Measurements from ENCODE around the gene CEND1.

Gene CEND1

GRCh38 chr11:763073-763463, 26.8 kb downstream of the CEND1 start:
- no peak for DNase-seq

- DNase-seq, result peak; percentile 30
Measured at GRCh38 chr11:762421-763072, 27.3 kb downstream of the CEND1 start.

DNA sequence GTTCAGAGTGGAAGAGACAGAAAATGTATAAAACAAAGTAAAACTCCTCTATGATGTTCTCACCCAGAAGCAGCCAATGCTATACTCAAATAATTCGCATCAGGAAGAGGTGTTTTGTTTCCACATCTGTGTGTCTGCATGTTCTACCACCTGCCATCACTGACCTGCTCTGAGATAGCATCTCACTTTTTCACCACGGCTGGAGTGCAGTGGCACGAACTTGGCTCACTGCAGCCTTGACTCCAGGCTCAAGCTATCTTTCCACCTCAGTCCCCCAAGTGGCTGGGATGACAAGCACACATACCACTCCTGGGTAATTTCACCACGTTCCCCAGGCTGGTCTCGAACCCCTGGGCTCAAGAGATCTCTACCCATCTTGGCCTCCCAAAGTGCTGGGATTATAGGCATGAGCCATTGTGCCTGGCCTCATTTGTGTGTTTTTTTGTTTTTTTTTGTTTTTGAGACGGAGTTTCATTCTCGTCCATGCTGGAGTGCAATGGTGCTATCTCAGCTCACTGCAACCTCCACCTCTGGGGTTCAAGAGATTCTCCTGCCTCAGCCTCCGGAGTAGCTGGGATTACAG, 28.3 kb downstream of the CEND1 start:
- no peak for DNase-seq

- DNase-seq, result no peak
Measured at GRCh38 chr11:760236-760635, 29.7 kb downstream of the CEND1 start.

DNA sequence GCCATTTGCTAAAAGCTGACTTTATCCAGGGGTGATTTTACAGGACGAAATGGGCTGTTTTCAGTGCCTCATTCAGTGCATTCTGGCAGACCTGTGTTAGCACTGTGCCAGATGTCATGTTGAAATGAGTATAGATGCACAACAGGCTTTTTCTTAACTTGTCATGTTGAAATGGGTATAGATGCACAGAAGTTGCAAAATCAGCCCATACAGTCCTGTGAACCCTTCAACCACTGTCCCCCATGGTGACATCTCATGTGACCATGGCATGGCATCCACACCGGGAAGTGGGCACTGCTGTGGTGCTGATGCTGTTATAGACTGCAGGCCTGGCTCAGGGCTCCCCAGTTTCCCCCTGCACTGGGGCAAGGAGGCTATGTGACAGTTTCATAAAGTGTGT, 40.2 kb downstream of the CEND1 start:
- no peak for DNase-seq

DNA sequence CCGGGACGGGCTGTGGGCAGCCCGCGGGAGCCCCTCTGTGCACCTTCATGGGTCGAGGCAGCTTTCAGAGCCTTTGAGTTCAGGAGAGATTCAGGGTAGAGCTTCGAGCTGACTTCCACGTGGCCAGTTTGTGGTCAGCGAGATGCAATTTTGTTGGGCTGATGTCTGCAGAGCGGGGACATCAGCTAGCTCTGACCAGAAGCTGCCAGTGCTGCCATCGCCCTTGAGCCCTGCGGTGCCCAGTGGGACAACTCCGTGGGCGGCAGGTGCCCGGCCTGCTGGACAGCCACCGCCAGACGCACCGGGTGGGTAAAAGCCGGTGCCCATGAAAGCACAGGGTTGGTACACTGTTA, 41.9 kb downstream of the CEND1 start:
- no peak for DNase-seq

DNA sequence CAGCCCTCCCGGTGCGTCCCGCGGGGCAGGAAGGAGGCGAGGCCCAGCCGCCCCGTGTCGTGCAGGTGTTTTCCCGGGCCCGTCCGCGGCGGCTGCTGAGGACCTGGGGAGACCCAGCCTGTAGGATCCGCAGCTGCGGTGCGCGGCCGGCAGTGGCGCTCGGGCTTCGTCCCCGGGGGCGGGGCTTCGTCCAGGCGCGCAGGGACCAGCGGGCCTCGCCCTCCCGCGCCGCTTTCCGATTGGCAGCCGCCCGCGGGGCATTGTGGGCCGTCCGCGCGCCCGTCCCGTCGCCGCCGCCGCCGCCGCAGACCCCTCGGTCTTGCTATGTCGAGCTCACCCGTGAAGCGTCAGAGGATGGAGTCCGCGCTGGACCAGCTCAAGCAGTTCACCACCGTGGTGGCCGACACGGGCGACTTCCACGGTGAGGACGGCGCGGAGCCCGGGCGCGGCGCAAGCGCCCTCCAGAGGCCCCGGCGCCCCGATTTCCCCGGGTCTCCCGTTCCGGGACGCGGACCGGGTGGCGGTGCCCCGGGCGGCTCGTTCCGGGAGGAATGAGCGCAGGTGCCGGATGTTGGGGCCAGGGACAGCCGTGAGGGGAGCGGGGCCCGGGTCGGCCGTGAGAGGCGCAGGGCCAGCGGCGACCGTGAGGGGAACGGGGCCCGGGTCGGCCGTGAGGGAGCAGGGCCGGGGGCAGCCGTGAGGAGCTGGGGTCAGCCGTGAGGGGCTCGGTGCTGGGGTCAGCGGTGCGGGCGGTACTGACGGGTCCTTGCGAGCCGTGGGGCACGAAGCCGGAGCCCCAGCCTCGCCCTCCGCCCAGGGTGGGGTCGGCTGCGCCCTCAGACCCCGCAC, 42.5 kb downstream of the CEND1 start, which contains the start of gene TALDO1:
TSS of gene TALDO1 (plus strand) at position 307 of the 849 bp plus-strand sequence. CDS start at position 325, 18 bp downstream.
- peak; percentile 89 for DNase-seq

DNA sequence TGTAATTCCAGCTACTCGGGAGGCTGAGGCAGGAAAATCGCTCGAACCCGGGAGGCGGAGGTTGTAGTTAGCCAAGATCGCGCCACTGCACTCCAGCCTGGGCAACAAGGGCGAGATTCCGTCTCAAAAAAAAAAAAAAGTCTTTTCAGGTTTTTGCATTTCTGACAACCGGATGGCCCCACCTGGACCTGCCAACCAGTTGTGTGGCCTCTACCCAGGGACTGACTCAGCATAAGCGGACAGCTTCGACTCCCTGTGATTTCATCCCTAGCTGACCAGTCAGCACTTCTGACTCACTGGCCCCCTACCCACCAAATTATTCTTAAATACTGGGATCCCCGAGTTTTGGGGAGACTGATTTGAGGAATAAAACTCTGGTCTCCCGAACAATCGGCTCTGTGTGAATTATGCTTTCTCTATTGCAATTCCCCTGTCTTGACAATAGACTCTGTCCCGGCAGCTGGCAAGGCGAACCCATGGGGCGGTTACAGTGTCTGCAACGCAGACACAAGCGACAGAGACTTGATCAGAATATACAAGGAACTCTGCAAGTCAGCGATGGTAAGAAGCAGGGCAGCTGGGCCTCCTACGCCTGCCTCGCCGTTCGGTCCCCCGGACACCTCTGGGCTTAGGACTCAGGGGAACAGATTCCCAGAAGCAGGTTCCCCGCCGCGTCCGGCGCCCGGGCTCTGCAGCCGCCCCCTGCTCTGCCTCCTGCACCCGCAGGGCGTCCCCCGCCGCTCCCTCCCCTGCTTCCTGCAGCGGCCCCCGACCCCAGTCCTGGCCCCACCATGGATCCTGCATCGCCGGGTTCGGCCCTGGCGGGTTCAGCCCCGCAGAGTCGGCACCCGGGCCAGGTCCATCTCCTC, 43.4 kb downstream of the CEND1 start:
- peak; percentile 44 for DNase-seq

DNA sequence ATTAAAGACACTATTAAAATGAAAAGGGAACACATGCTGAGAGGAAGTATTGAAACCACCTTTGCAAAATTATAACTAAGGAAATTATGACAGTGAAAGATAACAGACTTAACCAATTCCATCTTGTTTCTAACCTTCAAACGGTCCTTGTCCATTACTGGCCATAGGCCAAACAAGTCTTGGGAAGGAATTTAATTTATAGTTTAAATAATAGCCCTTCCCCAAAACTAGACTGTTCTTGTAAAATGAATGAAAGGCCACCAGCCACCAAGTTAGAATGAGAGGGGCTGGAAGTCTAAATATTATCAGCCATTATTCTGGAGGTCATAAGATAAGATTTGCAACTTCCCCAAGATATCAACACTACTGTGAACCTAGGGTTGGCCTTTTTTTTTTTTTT, 44.5 kb downstream of the CEND1 start:
- DNase-seq, result no peak

- no peak for DNase-seq
Measured at GRCh38 chr11:742571-743201, 47.2 kb downstream of the CEND1 start.

- DNase-seq, result no peak
Measured at GRCh38 chr11:742156-742546, 47.7 kb downstream of the CEND1 start.

- peak; percentile 51 for DNase-seq
Measured at GRCh38 chr11:737899-738298, 52.0 kb downstream of the CEND1 start.

DNA sequence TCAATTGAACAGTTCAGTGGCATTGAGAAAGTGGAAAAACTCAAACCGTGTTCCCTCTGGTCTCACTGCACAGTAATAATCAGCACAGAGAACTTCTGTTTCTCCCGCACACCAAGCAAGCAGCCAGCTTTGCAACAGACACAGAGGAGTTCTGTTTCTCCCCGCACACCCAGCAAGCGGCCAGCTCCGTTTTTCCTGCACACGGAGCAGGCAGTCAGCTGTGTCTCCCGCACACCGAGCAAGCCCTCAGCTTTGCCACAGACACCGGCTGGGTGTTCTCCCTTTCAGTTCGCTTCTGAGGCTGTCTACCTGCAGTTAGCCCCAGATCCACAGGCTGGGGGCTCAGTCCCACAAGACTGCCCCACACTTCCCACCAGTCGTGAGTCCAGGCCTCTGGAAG, 52.5 kb downstream of the CEND1 start:
- peak; percentile 27 for DNase-seq

Measured in CD4-positive, alpha-beta T cell treated with Interleukin-6 for 4 hours (primary cell).